ENCODE data around the gene CHST13. TPM values are rescaled to one million over a fixed set of nuclear protein-coding genes. Genes with fewer than 3 reads are reported as not detected.

CHST13 gene
- total and polyA plus RNA-seq, 2 of the 4 experiments (the other 2 are of a cell fraction): not detected

- TF ChIP-seq MAFK (IDR thresholded peaks at IDR 0.05; ENCODE audit: low read depth, low read length) (no peak), SMC3 (IDR thresholded peaks at IDR 0.05; ENCODE audit: low read depth, low read length) (no peak), BHLHE40 (IDR thresholded peaks at IDR 0.05; ENCODE audit: low read depth, low read length) (no peak)
Measured at GRCh38 chr3:126529585-126530170, 5.7 kb downstream of the CHST13 start (continued).

GRCh38 chr3:126530171-126531050 is 6.5 kb downstream of the CHST13 start:
- H2BK15ac ChIP-seq (ENCODE audit: low read depth, low read length): no peak overlapping the region
- in situ Hi-C loops (cut with MboI; ENCODE audit: low sequenced_read_pairs): no loop called here
- no peak overlapping the region for H3K56ac ChIP-seq (ENCODE audit: extremely low read depth, insufficient read depth, low read length)
- H3K18ac ChIP-seq (ENCODE audit: low read depth, low read length): no peak overlapping the region
- H3K4me3 ChIP-seq (ENCODE audit: insufficient read depth, low read depth, low read length): no peak overlapping the region
- H2BK20ac ChIP-seq (ENCODE audit: low read depth, low read length): no peak overlapping the region
- H3K14ac ChIP-seq (replicated peaks; ENCODE audit: low read depth, low read length): no peak overlapping the region
- H2AK5ac ChIP-seq (ENCODE audit: low read depth, low read length): no peak overlapping the region
- H3K4me1 ChIP-seq (ENCODE audit: control insufficient read depth, insufficient read depth, low read length): no peaks in the 10 kb centered on the region
- ATAC-seq (ENCODE audit: low read depth) (no peak), DNase-seq (no peak)
- intact Hi-C loops (cut with micrococcal nuclease): no loop called here
- H3K4me2 ChIP-seq (ENCODE audit: low read depth, low read length): no peak overlapping the region
- dilution Hi-C loops (cut with HindIII; ENCODE audit: low sequenced_read_pairs, unreplicated experiment): no loop called here
- no peak overlapping the region for H3K4ac ChIP-seq (ENCODE audit: low read depth, low read length)
- H4K91ac ChIP-seq (ENCODE audit: insufficient read depth, low read depth, low read length): no peak overlapping the region
- no peak overlapping the region for H2AK9ac ChIP-seq (replicated peaks; ENCODE audit: low read depth, low read length, poor library complexity)
- H2BK120ac ChIP-seq (ENCODE audit: low read depth, low read length): no peak overlapping the region
- H3K9ac ChIP-seq (ENCODE audit: low read depth, low read length): no peak overlapping the region
- no peaks in the 10 kb centered on the region for H3K79me1 ChIP-seq (ENCODE audit: low read depth in 1 of 2, low read length in 2 of 2)
- no peak overlapping the region for H4K5ac ChIP-seq (ENCODE audit: low read depth, low read length)
- H3K36me3 ChIP-seq (ENCODE audit: control insufficient read depth, insufficient read depth, low read length): no peaks in the 10 kb centered on the region
- H4K20me1 ChIP-seq (ENCODE audit: insufficient read depth, low read length): no peaks in the 10 kb centered on the region
- no peak overlapping the region for H2BK5ac ChIP-seq (ENCODE audit: low read depth, low read length, poor library complexity, severe bottlenecking)
- H3K27me3 ChIP-seq (ENCODE audit: control insufficient read depth, insufficient read depth, low read length): peaks cover 39% of the 10 kb centered on the region
- TF ChIP-seq CHD1 (IDR thresholded peaks at IDR 0.05; ENCODE audit: low read depth, low read length) (no peak), CEBPB (IDR thresholded peaks at IDR 0.05; ENCODE audit: low read depth, low read length) (no peak), FOS (IDR thresholded peaks at IDR 0.05; ENCODE audit: low read depth, low read length) (no peak), MXI1 (IDR thresholded peaks at IDR 0.05; ENCODE audit: borderline replicate concordance, low read depth, low read length) (no peak), RAD21 (IDR thresholded peaks at IDR 0.05; ENCODE audit: low read length) (no peak), SMC3 (IDR thresholded peaks at IDR 0.05; ENCODE audit: low read depth, low read length) (no peak), POLR2A (IDR thresholded peaks at IDR 0.05; ENCODE audit: low read depth, low read length) (no peak)
- no peak overlapping the region for H3K27ac ChIP-seq (ENCODE audit: insufficient read depth, low read length)
- no TSS peak for BruUV-seq (replicated peaks)
- no peak overlapping the region for H3K23ac ChIP-seq (ENCODE audit: low read depth, low read length)
- WGBS, 2 experiments (ENCODE audit: extremely low coverage in 2 of 2, insufficient read length in 1 of 2): 76% methylated on average over 8 of the region's 18 CpGs; no CpG with 5 or more reads in 1 of the 2 experiments
- no peaks in the 10 kb centered on the region for H3K9me3 ChIP-seq (ENCODE audit: control insufficient read depth, insufficient read depth, low read length)
- no peaks in the 10 kb centered on the region for H3K9me1 ChIP-seq (ENCODE audit: insufficient read depth, low read length)
- CTCF ChIA-PET: no interaction called here
- H4K8ac ChIP-seq (ENCODE audit: low read depth in 2 of 2, low read length in 2 of 2): no peak overlapping the region
- POLR2A ChIA-PET (ENCODE audit: unreplicated experiment): no interaction called here
- no peak overlapping the region for H2AFZ ChIP-seq (replicated peaks; ENCODE audit: low read length, poor library complexity)
